ENCODE measurements around the gene YAP1. TPM values are rescaled to one million over a fixed set of nuclear protein-coding genes. Genes with fewer than 3 reads are reported as not detected.

The YAP1 gene
- total and polyA plus RNA-seq, 2 of the 4 experiments (the other 2 are of a cell fraction): 121 to 251 TPM

GRCh38 chr11:102110761-102111010 lies 439 bp downstream of the YAP1 start:
- Histone ChIP-seq H2AK9ac (replicated peaks; ENCODE audit: low read depth, low read length, poor library complexity) (peak overlapping the region; percentile 95), H3K9ac (ENCODE audit: low read depth, low read length) (peak overlapping the region; percentile 96), H4K20me1 (ENCODE audit: insufficient read depth, low read length) (peaks cover 7% of the 10 kb centered on the region; the same call in 1 of the 2 replicates), H2BK15ac (ENCODE audit: low read depth, low read length) (no peak overlapping the region), H3K4me2 (ENCODE audit: low read depth, low read length) (no peak overlapping the region), H2BK5ac (ENCODE audit: low read depth, low read length, poor library complexity, severe bottlenecking) (peak overlapping the region; percentile 97), H4K91ac (ENCODE audit: insufficient read depth, low read depth, low read length) (peak overlapping the region; percentile 80; the same call in 1 of the 2 replicates), H4K5ac (ENCODE audit: low read depth, low read length) (peak overlapping the region; percentile 96), H3K27me3 (ENCODE audit: control insufficient read depth, insufficient read depth, low read length) (no peaks in the 10 kb centered on the region), H3K4me3 (ENCODE audit: insufficient read depth, low read depth, low read length) (peak overlapping the region; percentile 89), H2AFZ (replicated peaks; ENCODE audit: low read length, poor library complexity) (peak overlapping the region; percentile 86), H2AK5ac (ENCODE audit: low read depth, low read length) (no peak overlapping the region; the same call in 1 of the 2 replicates), H3K14ac (replicated peaks; ENCODE audit: low read depth, low read length) (peak overlapping the region; percentile 91), H2BK20ac (ENCODE audit: low read depth, low read length) (no peak overlapping the region), H3K9me3 (ENCODE audit: control insufficient read depth, insufficient read depth, low read length) (no peaks in the 10 kb centered on the region), H3K36me3 (ENCODE audit: control insufficient read depth, insufficient read depth, low read length) (peaks cover 5% of the 10 kb centered on the region), H3K56ac (ENCODE audit: extremely low read depth, insufficient read depth, low read length) (peak overlapping the region; percentile 96), H3K18ac (ENCODE audit: low read depth, low read length) (peak overlapping the region; percentile 96), H3K4me1 (ENCODE audit: control insufficient read depth, insufficient read depth, low read length) (peaks cover 9% of the 10 kb centered on the region), H3K27ac (ENCODE audit: insufficient read depth, low read length) (peak overlapping the region; percentile 100), H3K79me1 (ENCODE audit: low read depth in 1 of 2, low read length in 2 of 2) (peaks cover 0 to 21% of the 10 kb centered on the region in 2 experiments; a peak in 2 of 4 replicates), H2BK120ac (ENCODE audit: low read depth, low read length) (peak overlapping the region; percentile 63; the same call in 1 of the 2 replicates), H3K4ac (ENCODE audit: low read depth, low read length) (peak overlapping the region; percentile 95), H3K23ac (ENCODE audit: low read depth, low read length) (0 out of 2 replicates have a peak overlapping the region, but pooled peaks have one; percentile 91), H3K9me1 (ENCODE audit: insufficient read depth, low read length) (no peaks in the 10 kb centered on the region; the same call in 1 of the 2 replicates), H4K8ac (ENCODE audit: low read depth in 2 of 2, low read length in 2 of 2) (peak overlapping the region; percentile 55 to 89)
- no TSS peak for BruUV-seq (replicated peaks)
- ATAC-seq (ENCODE audit: low read depth): peak; percentile 0; the same call in 1 of the 2 replicates
- intact Hi-C loops (cut with micrococcal nuclease) (loop anchor here (2.0 to 5.0 kb wide), 5 partner anchors 62 to 248 kb away; partner anchors contain the start of gene BIRC2), in situ Hi-C loops (cut with MboI; ENCODE audit: low sequenced_read_pairs) (no loop called here), dilution Hi-C loops (cut with HindIII; ENCODE audit: low sequenced_read_pairs, unreplicated experiment) (no loop called here)
- TF ChIP-seq RFX5 (IDR thresholded peaks at IDR 0.05; ENCODE audit: low read depth, low read length) (no peak), MAFK (IDR thresholded peaks at IDR 0.05; ENCODE audit: low read depth, low read length) (no peak), CEBPB (IDR thresholded peaks at IDR 0.05; ENCODE audit: low read depth, low read length) (no peak)
- POLR2A ChIA-PET (ENCODE audit: unreplicated experiment): interaction anchor here (0.6 to 0.8 kb wide), 2 partner anchors 13 to 116 kb away, joined by 3 to 4 read pairs; no protein-coding TSS in a partner anchor
- WGBS, 2 experiments (ENCODE audit: extremely low coverage in 2 of 2, insufficient read length in 1 of 2): 0% methylated on average over 9 of the region's 31 CpGs; no CpG with 5 or more reads in 1 of the 2 experiments
- no peak for DNase-seq
- CTCF ChIA-PET: no interaction called here
